GM21723 (cell line): ENCODE data around the gene SOCS7.

Experiments
- ATAC-seq: cut with Tn5 transposase; IDR thresholded peaks from one replicate; pipeline ENCODE4 v1.9.1; 2021; ENCODE audit warnings: mild to moderate bottlenecking, moderate library complexity; ENCODE audit not compliant: unreplicated experiment

Gene SOCS7

GRCh38 chr17:38419508-38419981 lies 67.9 kb downstream of the SOCS7 start:
- ATAC-seq, result no peak

GRCh38 chr17:38420518-38420917 lies 68.9 kb downstream of the SOCS7 start:
- no peak for ATAC-seq

GRCh38 chr17:38421171-38421841 lies 69.7 kb downstream of the SOCS7 start:
- no peak for ATAC-seq

GRCh38 chr17:38421871-38422827 lies 70.5 kb downstream of the SOCS7 start:
- no peak for ATAC-seq

GRCh38 chr17:38424297-38424972 lies 72.8 kb downstream of the SOCS7 start:
- ATAC-seq, result no peak

GRCh38 chr17:38425031-38425430 lies 73.4 kb downstream of the SOCS7 start:
- no peak for ATAC-seq

GRCh38 chr17:38425744-38426143 lies 74.1 kb downstream of the SOCS7 start:
- no peak for ATAC-seq

- no peak for ATAC-seq
These were observed 74.8 kb downstream of the SOCS7 start for GRCh38 chr17:38426441-38426840.

GRCh38 chr17:38427160-38427949 lies 75.7 kb downstream of the SOCS7 start:
- no peak for ATAC-seq

- ATAC-seq, result peak; percentile 40
These were observed 76.5 kb downstream of the SOCS7 start, which contains the start of gene ARHGAP23 for GRCh38 chr17:38428112-38428642. Gene ARHGAP23, plus strand, starts transcription at chr17:38428464. Its CDS starts 22 bp downstream, at chr17:38428486.

- peak; percentile 42 for ATAC-seq
These were observed 77.2 kb downstream of the SOCS7 start for GRCh38 chr17:38428643-38429371.

GRCh38 chr17:38429476-38430100 lies 77.9 kb downstream of the SOCS7 start:
- ATAC-seq, result no peak

GRCh38 chr17:38430316-38430715 lies 78.7 kb downstream of the SOCS7 start:
- ATAC-seq, result no peak

GRCh38 chr17:38430822-38431221 lies 79.2 kb downstream of the SOCS7 start:
- ATAC-seq, result no peak

- ATAC-seq, result no peak
These were observed 79.9 kb downstream of the SOCS7 start for GRCh38 chr17:38431346-38432145.

- ATAC-seq, result no peak
These were observed 82.6 kb downstream of the SOCS7 start for GRCh38 chr17:38434178-38434665.

- ATAC-seq, result no peak
These were observed 84.2 kb downstream of the SOCS7 start for GRCh38 chr17:38435795-38436194.

GRCh38 chr17:38436386-38436785 lies 84.7 kb downstream of the SOCS7 start:
- no peak for ATAC-seq
